ENCODE measurements around the gene ADGRF3.
"Not testable (repeated sequence)": the region's sequence is repeated elsewhere in the genome, so short reads cannot be mapped to it uniquely, and the experiment has no call there.

Gene ADGRF3, protein sequence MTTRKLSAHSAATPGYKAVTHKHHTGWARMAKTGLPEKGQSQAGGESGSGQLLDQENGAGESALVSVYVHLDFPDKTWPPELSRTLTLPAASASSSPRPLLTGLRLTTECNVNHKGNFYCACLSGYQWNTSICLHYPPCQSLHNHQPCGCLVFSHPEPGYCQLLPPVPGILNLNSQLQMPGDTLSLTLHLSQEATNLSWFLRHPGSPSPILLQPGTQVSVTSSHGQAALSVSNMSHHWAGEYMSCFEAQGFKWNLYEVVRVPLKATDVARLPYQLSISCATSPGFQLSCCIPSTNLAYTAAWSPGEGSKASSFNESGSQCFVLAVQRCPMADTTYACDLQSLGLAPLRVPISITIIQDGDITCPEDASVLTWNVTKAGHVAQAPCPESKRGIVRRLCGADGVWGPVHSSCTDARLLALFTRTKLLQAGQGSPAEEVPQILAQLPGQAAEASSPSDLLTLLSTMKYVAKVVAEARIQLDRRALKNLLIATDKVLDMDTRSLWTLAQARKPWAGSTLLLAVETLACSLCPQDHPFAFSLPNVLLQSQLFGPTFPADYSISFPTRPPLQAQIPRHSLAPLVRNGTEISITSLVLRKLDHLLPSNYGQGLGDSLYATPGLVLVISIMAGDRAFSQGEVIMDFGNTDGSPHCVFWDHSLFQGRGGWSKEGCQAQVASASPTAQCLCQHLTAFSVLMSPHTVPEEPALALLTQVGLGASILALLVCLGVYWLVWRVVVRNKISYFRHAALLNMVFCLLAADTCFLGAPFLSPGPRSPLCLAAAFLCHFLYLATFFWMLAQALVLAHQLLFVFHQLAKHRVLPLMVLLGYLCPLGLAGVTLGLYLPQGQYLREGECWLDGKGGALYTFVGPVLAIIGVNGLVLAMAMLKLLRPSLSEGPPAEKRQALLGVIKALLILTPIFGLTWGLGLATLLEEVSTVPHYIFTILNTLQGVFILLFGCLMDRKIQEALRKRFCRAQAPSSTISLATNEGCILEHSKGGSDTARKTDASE

GRCh38 chr2:26346454-26347053 lies at the start of gene ADGRF3:
Gene ADGRF3, minus strand, starts transcription at chr2:26346789. Its CDS starts 555 bp downstream, at chr2:26346234.
- DNase-seq = peak; percentile 80

- no peak for DNase-seq
These were observed 48.8 kb upstream of the ADGRF3 start for GRCh38 chr2:26395394-26395793.

DNA sequence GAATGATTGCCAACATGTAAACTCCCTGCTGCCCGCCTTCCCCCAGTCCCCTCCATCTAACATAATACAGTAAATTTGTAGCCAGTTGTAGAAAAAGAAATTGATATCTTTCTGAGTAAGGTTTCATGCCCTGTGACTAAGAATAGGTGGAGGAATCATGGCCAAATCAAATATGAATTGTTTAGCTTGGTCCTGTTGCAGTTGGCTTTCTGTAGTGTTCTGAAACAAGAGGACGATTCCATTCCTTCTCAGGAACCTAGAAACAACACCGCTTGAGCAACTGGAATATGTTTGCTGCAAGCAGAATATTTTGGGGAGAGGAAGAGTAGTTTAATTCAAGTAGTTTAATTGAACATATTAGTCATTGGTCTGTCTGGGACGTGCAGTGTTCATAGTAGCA lies 48.1 kb upstream of the ADGRF3 start:
- DNase-seq = no peak

DNA sequence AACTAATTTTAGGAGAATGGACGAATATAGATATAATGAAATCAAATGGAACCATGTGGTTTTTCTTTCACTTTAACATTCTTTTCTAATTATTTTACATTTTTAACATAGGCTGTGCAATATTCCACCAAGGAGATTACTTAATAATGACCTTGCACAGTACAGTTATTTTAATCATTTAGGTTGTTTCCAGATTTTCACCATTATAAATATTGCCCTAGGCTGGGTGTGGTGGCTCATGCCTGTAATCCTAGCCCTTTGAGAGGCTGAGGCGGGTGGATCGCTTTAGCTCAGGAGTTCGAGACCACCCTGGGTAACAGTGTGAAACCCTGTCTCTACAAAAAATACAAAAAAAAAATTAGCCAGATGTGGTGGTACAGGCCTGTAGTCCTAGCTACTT lies 40.6 kb upstream of the ADGRF3 start:
- DNase-seq = no peak

DNA sequence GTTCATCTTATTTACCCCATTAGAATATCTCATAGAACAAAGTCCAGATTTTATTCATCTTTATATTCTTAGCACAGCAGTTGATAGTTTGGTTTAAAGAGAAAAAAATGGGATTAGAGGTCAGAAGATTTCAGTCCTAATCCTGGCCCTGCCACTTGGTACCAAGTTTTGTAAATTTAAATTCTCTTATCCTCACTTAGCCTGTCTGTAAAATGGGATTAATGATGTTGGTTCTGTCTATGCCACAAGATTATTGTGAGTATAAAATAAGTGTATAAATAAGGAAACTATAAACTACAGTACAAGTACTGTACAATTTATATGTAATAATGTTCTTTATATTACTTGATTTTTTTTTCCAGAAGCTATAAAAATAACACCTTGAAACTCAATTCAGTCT lies 38.0 kb upstream of the ADGRF3 start:
- DNase-seq = no peak

- no peak for DNase-seq
These were observed 37.6 kb upstream of the ADGRF3 start for GRCh38 chr2:26384183-26384582.

GRCh38 chr2:26382564-26382963 lies 36.0 kb upstream of the ADGRF3 start:
- no peak for DNase-seq

- DNase-seq = no peak
These were observed 33.7 kb upstream of the ADGRF3 start for GRCh38 chr2:26380281-26380680.

DNA sequence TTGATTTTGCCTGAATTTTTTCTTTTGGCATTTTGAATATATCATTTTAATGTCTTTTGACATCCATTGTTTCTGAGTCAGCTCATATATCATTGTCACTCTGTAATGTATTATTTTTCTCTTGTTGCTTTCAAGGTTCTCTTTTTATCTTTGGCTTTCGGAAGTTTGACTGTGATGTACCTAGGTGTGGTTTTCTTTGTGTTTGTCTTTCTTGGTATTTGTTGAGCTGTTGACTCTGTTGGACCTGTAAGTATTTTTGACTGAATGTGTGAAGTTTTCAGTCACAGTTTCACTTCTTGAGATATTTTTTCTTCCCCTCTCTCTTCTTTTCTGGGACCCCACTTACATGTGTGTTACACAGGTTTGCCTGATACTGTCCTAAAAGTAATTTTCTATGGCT lies 30.2 kb upstream of the ADGRF3 start:
- no peak for DNase-seq

DNA sequence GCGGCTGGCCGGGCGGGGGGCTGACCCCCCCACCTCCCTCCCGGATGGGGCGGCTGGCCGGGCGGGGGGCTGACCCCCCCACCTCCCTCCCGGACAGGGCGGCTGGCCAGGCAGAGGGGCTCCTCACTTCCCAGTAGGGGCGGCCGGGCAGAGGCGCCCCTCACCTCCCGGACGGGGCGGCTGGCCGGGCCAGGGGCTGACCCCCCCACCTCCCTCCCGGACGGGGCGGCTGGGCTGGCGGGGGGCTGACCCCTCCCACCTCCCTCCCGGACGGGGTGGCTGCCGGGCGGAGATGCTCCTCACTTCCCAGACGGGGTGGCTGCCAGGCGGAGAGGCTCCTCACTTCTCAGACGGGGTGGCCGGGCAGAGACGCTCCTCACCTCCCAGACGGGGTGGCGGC lies 24.3 kb upstream of the ADGRF3 start:
- DNase-seq = not testable (repeated sequence)

GRCh38 chr2:26369664-26370063 lies 23.1 kb upstream of the ADGRF3 start:
- not testable (repeated sequence) for DNase-seq

DNA sequence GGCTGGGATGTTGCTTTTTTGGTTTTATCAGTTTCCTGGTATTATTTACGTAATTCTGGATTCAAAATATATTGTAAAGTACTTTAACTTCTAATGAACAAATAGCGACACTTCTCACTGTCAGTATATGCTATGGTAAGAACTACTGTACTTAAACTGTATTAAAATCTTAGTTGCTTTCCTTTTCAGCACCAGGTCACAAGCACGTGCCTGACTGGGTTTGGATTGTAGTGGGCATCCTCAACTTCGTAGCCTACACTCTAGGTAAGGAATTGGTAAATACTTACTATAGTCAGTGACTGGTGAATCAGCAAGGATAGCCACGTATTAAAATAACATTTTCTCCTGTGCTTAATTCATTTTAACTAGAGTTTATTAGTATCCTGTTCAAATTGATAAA lies 20.4 kb upstream of the ADGRF3 start:
- no peak for DNase-seq

DNA sequence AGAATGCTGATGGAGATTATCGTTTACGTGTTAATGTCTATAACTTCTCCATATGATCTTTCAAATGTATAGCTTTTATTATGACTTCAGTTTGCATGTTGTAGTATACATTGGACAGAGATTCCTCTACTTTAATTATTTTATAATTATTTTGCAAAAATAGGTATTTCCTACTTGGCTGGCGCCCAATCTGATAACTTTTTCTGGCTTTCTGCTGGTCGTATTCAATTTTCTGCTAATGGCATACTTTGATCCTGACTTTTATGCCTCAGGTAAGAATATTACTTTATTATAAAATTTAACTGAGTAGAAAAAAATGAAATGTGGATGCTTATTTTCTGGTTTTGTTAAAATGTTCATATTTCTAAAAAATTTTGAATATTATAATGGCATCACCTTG lies 18.1 kb upstream of the ADGRF3 start:
- DNase-seq = no peak

- no peak for DNase-seq
These were observed 17.4 kb upstream of the ADGRF3 start for GRCh38 chr2:26363958-26364357.

DNA sequence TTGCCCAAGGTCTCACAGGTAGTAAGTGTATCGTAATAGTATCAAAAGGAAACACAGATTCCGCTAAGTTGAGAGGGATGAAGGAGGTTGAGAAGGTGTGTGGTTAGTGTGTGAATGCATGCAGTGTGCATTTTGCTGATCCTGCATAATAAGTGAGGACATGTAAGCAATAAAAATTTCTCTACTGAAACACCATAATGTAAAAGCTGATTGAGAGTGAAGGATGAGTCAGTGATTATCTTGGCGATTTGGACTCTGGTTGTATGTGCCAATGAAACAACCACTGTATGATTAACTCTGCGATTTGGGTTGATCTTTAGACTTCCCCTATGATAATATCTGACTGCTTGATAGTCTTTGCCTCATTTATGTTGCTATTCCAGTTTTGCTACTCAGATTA lies 16.7 kb upstream of the ADGRF3 start:
- DNase-seq = peak; percentile 66

DNA sequence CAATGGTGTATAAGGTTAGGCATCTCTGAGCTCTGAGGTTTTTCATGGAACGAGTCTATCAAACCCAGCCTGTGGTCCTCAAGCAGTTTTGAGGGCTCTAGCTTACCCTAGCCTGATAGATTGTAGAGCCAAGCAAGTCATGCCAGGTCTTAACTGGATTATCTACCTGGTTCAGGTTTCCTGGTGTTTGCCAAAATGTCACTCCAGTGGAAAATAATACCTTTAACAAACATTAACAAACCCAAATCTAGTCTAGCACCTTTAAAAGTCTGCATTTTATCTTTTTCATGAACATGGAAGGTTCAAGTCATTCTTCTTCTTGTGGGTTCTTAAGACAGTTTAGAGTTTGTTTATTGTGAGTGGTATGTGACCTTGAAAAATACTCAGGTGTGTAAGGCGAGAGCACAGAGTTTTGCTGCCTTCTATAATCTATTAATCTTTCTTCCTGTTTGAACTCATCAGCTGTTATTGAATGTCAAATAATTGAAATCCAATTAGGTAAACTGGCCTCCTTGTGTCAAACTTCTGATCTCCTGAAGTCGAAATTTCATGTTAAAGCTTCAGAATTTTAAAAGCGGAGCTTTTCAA lies 13.4 kb upstream of the ADGRF3 start:
- no peak for DNase-seq

- DNase-seq = no peak
These were observed 10.2 kb upstream of the ADGRF3 start for GRCh38 chr2:26356771-26357170.

GRCh38 chr2:26356111-26356510 lies 9.5 kb upstream of the ADGRF3 start:
- DNase-seq = no peak

- peak; percentile 76 for DNase-seq
These were observed 8.7 kb upstream of the ADGRF3 start for GRCh38 chr2:26355038-26355995.

GRCh38 chr2:26354469-26354868 lies 7.9 kb upstream of the ADGRF3 start:
- not testable (repeated sequence) for DNase-seq

- peak; percentile 33 for DNase-seq
These were observed 6.3 kb upstream of the ADGRF3 start for GRCh38 chr2:26352892-26353291.

Measured in hematopoietic multipotent progenitor cell treated with erythropoietin and hydrocortisone succinate and interleukin-3 and kit ligand, for 6 days (in vitro differentiated cells).